Esophagus muscularis mucosa (tissue), 4 donors: ENCODE data around the gene MICAL3. TPM values are rescaled to one million over a fixed set of nuclear protein-coding genes. Genes with fewer than 3 reads are reported as not detected.
A peak's percentile ranks its signal among the peaks of the same experiment; 100 is the strongest.

ENCODE experiments used
- DNase-seq: peaks from one replicate; pipeline ENCODE4 v3.0.0-alpha.2; 2017; ENCODE audit errors: extremely low spot score
- H3K27ac ChIP-seq, 4 donors: fragments of 200-600 bp; sonication (generic); replicated peaks in 1 of 4; 1 replicate in 3 of 4; 2 replicates in 1 of 4; pipeline ENCODE4 v1.5.1; 2016 to 2019; ENCODE audit warnings: mild to moderate bottlenecking in 1 of 4
- H3K27me3 ChIP-seq, 4 donors: fragments of 200-600 bp; sonication (generic); one replicate each; pipeline versions ENCODE4 v1.5.1 to v1.6.0; 2016 to 2019
- H3K36me3 ChIP-seq, 4 donors: fragments of 200-600 bp; sonication (generic); one replicate each; pipeline ENCODE4 v1.5.1; 2016 to 2019
- H3K4me1 ChIP-seq, 4 donors: fragments of 200-600 bp; sonication (generic); one replicate each; pipeline ENCODE4 v1.5.1; 2016 to 2019
- H3K4me3 ChIP-seq, 4 donors: fragments of 200-600 bp; sonication (generic); 1 replicate in 2 of 4; 2 replicates in 2 of 4; pipeline ENCODE4 v1.5.1; 2016 to 2019; ENCODE audit warnings: mild to moderate bottlenecking in 4 of 4, moderate library complexity in 1 of 4
- H3K9me3 ChIP-seq, 4 donors: fragments of 200-600 bp; sonication (generic); 1 replicate in 3 of 4; 2 replicates in 1 of 4; pipeline ENCODE4 v1.5.1; 2016 to 2019
- CTCF ChIP-seq, 3 experiments: fragments of 200-600 bp in 2 of 3; fragments of 450-650 bp in 1 of 3; sonication (generic) in 2 of 3; IDR thresholded peaks; one replicate each; pipeline ENCODE4 v1.5.1; 2017 to 2019; ENCODE audit warnings: antibody characterized with exemption in 3 of 3, mild to moderate bottlenecking in 2 of 3, moderate library complexity in 1 of 3
- EP300 ChIP-seq: sonication (generic); formaldehyde crosslinking; IDR thresholded peaks from one replicate; pipeline ENCODE4 v1.6.1; 2017; ENCODE audit warnings: antibody characterized with exemption
- POLR2A ChIP-seq: fragments of 450-650 bp; IDR thresholded peaks from one replicate; pipeline ENCODE4 v1.6.1; 2017; ENCODE audit warnings: antibody characterized with exemption, moderate library complexity, mild to moderate bottlenecking, low read depth
- POLR2AphosphoS5 ChIP-seq, 2 donors: sonication (generic); formaldehyde crosslinking; IDR thresholded peaks; one replicate each; pipeline ENCODE4 v1.6.1; 2017; ENCODE audit warnings: antibody characterized with exemption in 2 of 2
- WGBS: methylation state at CpG from one replicate; pipeline ENCODE4 v1.1.5; 2018; 5-methylcytosine and 5-hydroxymethylcytosine counted together
- intact Hi-C: fragments of 100-400 bp; cut with DNase I; formaldehyde crosslinking; loops from one replicate; pipeline ENCODE4 v1.15.1; 2023
- total RNA-seq, 4 donors: library from RNA; depleted of rRNA; stranded (reverse); fragments of >200 nt; gene quantifications; one replicate each; pipeline versions ENCODE4 v1.1.0 to v1.2.1, GENCODE V29; 2016

MICAL3 gene
- total RNA-seq, 4 donors from 2014 or later = 35.1 to 91.8 (median 67.8) TPM

GRCh38 chr22:17864398-17865182 is 159.8 kb downstream of the MICAL3 start:
- H3K4me3 ChIP-seq = no peak overlapping the region
- 92% methylated on average over 25 of the region's 27 CpGs for WGBS
- no peak for TF ChIP-seq EP300
- no peak for TF ChIP-seq POLR2AphosphoS5 (IDR thresholded peaks at IDR 0.05)
- no peak for TF ChIP-seq CTCF (IDR thresholded peaks at IDR 0.05)
- no peak for TF ChIP-seq POLR2A
- no peaks in the 10 kb centered on the region for H3K9me3 ChIP-seq
- peaks cover 30 to 51% (median 39%) of the 10 kb centered on the region in 4 donors for H3K4me1 ChIP-seq
- H3K27ac ChIP-seq = peak overlapping the region in 2 of 4 donors; percentile 60 to 64
- H3K27me3 ChIP-seq = no peaks in the 10 kb centered on the region
- H3K36me3 ChIP-seq = peaks cover 21 to 66% (median 56%) of the 10 kb centered on the region in 4 donors
- DNase-seq = no peak
- intact Hi-C loops = no loop called here

GRCh38 chr22:17862646-17863181 is 161.6 kb downstream of the MICAL3 start:
- Histone ChIP-seq H3K4me3 (no peak overlapping the region), H3K36me3 (peaks cover 21 to 56% (median 44%) of the 10 kb centered on the region in 4 donors), H3K4me1 (peaks cover 35 to 52% (median 42%) of the 10 kb centered on the region in 4 donors), H3K9me3 (no peaks in the 10 kb centered on the region), H3K27ac (peak overlapping the region in 3 of 4 donors; percentile 18 to 84 (median 26)), H3K27me3 (no peaks in the 10 kb centered on the region)
- TF ChIP-seq POLR2AphosphoS5 (IDR thresholded peaks at IDR 0.05) (no peak), POLR2A (no peak), EP300 (no peak), CTCF (IDR thresholded peaks at IDR 0.05) (no peak)
- intact Hi-C loops = no loop called here
- 84% methylated on average over 9 of the region's 9 CpGs for WGBS
- no peak for DNase-seq

- Histone ChIP-seq H3K36me3 (peaks cover 21 to 65% (median 44%) of the 10 kb centered on the region in 4 donors), H3K27me3 (no peaks in the 10 kb centered on the region), H3K27ac (peak overlapping the region; percentile 77 to 84 (median 82)), H3K9me3 (no peaks in the 10 kb centered on the region), H3K4me1 (peaks cover 29 to 50% (median 40%) of the 10 kb centered on the region in 4 donors), H3K4me3 (no peak overlapping the region)
- TF ChIP-seq POLR2A (no peak), CTCF (IDR thresholded peaks at IDR 0.05) (no peak), POLR2AphosphoS5 (IDR thresholded peaks at IDR 0.05) (no peak), EP300 (no peak)
- intact Hi-C loops = no loop called here
- WGBS = 89% methylated on average over 5 of the region's 5 CpGs
- no peak for DNase-seq
These were observed 162.5 kb downstream of the MICAL3 start for GRCh38 chr22:17861909-17862308.

GRCh38 chr22:17860220-17860965 is 164.0 kb downstream of the MICAL3 start:
- no peaks in the 10 kb centered on the region for H3K9me3 ChIP-seq
- H3K4me1 ChIP-seq = peaks cover 29 to 56% (median 45%) of the 10 kb centered on the region in 4 donors
- 82% methylated on average over 17 of the region's 23 CpGs for WGBS
- no peaks in the 10 kb centered on the region for H3K27me3 ChIP-seq
- TF ChIP-seq POLR2AphosphoS5 (IDR thresholded peaks at IDR 0.05) (peak; percentile 26 to 32), POLR2A (no peak)
- intact Hi-C loops = no loop called here
- H3K36me3 ChIP-seq = peaks cover 21 to 63% (median 34%) of the 10 kb centered on the region in 4 donors
- H3K27ac ChIP-seq = peak overlapping the region; percentile 77 to 84 (median 82)
- DNase-seq = no peak
- H3K4me3 ChIP-seq = peak overlapping the region in 3 of 4 donors; percentile 3 to 22 (median 9)

GRCh38 chr22:17858033-17858432 is 166.3 kb downstream of the MICAL3 start:
- no peaks in the 10 kb centered on the region for H3K9me3 ChIP-seq
- intact Hi-C loops = no loop called here
- no peak overlapping the region for H3K4me3 ChIP-seq
- no peak for DNase-seq
- H3K4me1 ChIP-seq = peaks cover 39 to 74% (median 60%) of the 10 kb centered on the region in 4 donors
- 87% methylated on average over 11 of the region's 11 CpGs for WGBS
- TF ChIP-seq CTCF (IDR thresholded peaks at IDR 0.05) (no peak), POLR2A (no peak), POLR2AphosphoS5 (IDR thresholded peaks at IDR 0.05) (no peak), EP300 (no peak)
- peak overlapping the region; percentile 77 to 84 (median 82) for H3K27ac ChIP-seq
- no peaks in the 10 kb centered on the region for H3K27me3 ChIP-seq
- H3K36me3 ChIP-seq = peaks cover under 1 to 45% (median 19%) of the 10 kb centered on the region in 4 donors
